ENCODE results near the gene TULP3.

- TF ChIP-seq CTCF (IDR thresholded peaks at IDR 0.05) (no peak), POLR2A (IDR thresholded peaks at IDR 0.05) (no peak)
Measured at GRCh38 chr12:2941524-2941923, 50.8 kb downstream of the TULP3 start.
